Measurements from ENCODE around the gene GRIA3. TPM values are rescaled to one million over a fixed set of nuclear protein-coding genes. Genes with fewer than 3 reads are reported as not detected.

Gene GRIA3
- total and polyA plus RNA-seq, 5 donors from 2014 or later, result not detected

DNA sequence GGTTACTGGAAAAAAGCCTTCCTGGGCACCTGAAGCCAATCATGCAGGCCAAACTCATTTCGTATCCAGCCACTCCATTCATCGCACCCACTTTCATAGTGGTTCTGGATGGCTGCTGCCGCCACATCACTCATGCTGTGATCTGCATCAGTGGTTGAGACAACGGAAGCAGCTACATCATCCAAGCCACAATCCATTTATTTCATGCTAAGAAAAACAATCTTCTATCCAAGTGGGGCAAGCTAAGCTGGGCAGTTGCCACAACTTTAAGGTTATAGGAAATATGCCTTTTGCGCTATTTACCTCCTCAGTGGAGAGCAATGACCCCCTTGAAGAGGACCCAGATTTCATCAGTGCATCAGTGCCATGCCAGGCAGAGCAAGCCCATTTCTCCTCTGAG is 124.6 kb downstream of the GRIA3 start:
- no peak overlapping the region for H3K4me3 Mint-ChIP-seq
- Histone ChIP-seq H3K27me3 (ENCODE audit: control insufficient read depth, insufficient read depth, low read length) (no peaks in the 10 kb centered on the region), H3K27ac (ENCODE audit: insufficient read depth, low read length, poor library complexity, severe bottlenecking) (no peak overlapping the region), H3K36me3 (ENCODE audit: control insufficient read depth, insufficient read depth, low read length) (no peaks in the 10 kb centered on the region), H3K4me1 (ENCODE audit: control insufficient read depth, insufficient read depth, low read length, poor library complexity, severe bottlenecking) (no peaks in the 10 kb centered on the region), H3K4me3 (ENCODE audit: low read depth, low read length) (no peak overlapping the region), H3K9me3 (ENCODE audit: control insufficient read depth in 2 of 2, low read length in 2 of 2) (no peaks in the 10 kb centered on the region)
- no peak for ATAC-seq (ENCODE audit: low read depth in 2 of 2)
- H3K27ac Mint-ChIP-seq, result no peak overlapping the region
- no peaks in the 10 kb centered on the region for H3K4me1 Mint-ChIP-seq
- no peaks in the 10 kb centered on the region for H3K36me3 Mint-ChIP-seq
- no peaks in the 10 kb centered on the region for H3K27me3 Mint-ChIP-seq
- DNase-seq, result no peak
- H3K9me3 Mint-ChIP-seq, result peaks cover 0 to 7% (median 0%) of the 10 kb centered on the region in 7 donors

DNA sequence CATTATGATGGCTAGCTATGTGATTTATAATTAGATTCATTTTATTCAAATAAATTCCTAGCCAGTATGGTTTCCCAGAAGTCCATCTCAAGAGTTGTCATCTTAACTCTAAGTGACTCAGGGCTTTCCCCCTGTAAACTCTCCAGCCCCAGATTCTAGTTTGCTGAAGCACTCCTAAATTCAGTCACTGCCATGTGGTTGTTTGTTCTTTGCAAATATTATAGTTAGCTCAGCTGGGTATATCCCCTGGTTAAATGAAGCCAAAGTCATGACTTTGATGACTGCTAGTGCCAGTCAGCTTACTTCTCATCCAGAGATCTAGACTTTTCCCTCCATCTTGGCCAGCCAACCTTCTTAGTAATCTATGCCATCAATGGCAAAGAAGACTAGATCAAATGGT is 126.0 kb downstream of the GRIA3 start:
- H3K4me3 Mint-ChIP-seq, result no peak overlapping the region
- no peak overlapping the region for H3K4me3 ChIP-seq (ENCODE audit: low read depth, low read length)
- no peak for ATAC-seq (ENCODE audit: low read depth in 2 of 2)
- no peak overlapping the region for H3K27ac ChIP-seq (ENCODE audit: insufficient read depth, low read length, poor library complexity, severe bottlenecking)
- no peak for DNase-seq
- H3K9me3 ChIP-seq (ENCODE audit: control insufficient read depth in 2 of 2, low read length in 2 of 2), result no peaks in the 10 kb centered on the region
- no peaks in the 10 kb centered on the region for H3K4me1 Mint-ChIP-seq
- H3K36me3 ChIP-seq (ENCODE audit: control insufficient read depth, insufficient read depth, low read length), result no peaks in the 10 kb centered on the region
- peaks cover 0 to 8% (median 0%) of the 10 kb centered on the region in 7 donors for H3K9me3 Mint-ChIP-seq
- H3K27me3 Mint-ChIP-seq, result no peaks in the 10 kb centered on the region
- H3K4me1 ChIP-seq (ENCODE audit: control insufficient read depth, insufficient read depth, low read length, poor library complexity, severe bottlenecking), result no peaks in the 10 kb centered on the region
- H3K27me3 ChIP-seq (ENCODE audit: control insufficient read depth, insufficient read depth, low read length), result no peaks in the 10 kb centered on the region
- no peaks in the 10 kb centered on the region for H3K36me3 Mint-ChIP-seq
- no peak overlapping the region for H3K27ac Mint-ChIP-seq

DNA sequence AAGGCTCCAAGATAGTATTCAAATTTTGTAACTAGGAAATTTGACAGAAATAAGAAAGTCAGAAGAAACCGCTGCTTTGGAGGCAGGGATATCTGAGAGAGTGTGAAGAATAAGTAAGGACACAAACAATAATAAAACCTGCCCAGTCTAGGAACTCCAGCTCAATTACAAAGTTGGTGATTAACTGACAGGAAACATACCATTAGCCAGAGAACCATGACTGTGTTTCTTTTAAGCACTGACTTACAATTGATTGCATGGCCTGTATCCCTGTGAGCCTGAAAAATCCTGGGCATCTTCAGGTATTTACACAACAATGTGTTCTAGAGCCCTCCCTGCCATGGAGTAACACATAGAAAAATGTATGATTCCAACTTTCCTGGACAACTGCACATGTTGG is 127.4 kb downstream of the GRIA3 start:
- no peak for DNase-seq
- Mint-ChIP-seq H3K36me3 (no peaks in the 10 kb centered on the region), H3K4me1 (no peaks in the 10 kb centered on the region), H3K4me3 (no peak overlapping the region), H3K27ac (no peak overlapping the region), H3K9me3 (peaks cover 0 to 4% (median 0%) of the 10 kb centered on the region in 7 donors), H3K27me3 (no peaks in the 10 kb centered on the region)
- Histone ChIP-seq H3K27ac (ENCODE audit: insufficient read depth, low read length, poor library complexity, severe bottlenecking) (no peak overlapping the region), H3K4me3 (ENCODE audit: low read depth, low read length) (no peak overlapping the region), H3K27me3 (ENCODE audit: control insufficient read depth, insufficient read depth, low read length) (no peaks in the 10 kb centered on the region), H3K36me3 (ENCODE audit: control insufficient read depth, insufficient read depth, low read length) (no peaks in the 10 kb centered on the region), H3K4me1 (ENCODE audit: control insufficient read depth, insufficient read depth, low read length, poor library complexity, severe bottlenecking) (no peaks in the 10 kb centered on the region), H3K9me3 (ENCODE audit: control insufficient read depth in 2 of 2, low read length in 2 of 2) (no peaks in the 10 kb centered on the region)
- ATAC-seq (ENCODE audit: low read depth in 2 of 2), result no peak

DNA sequence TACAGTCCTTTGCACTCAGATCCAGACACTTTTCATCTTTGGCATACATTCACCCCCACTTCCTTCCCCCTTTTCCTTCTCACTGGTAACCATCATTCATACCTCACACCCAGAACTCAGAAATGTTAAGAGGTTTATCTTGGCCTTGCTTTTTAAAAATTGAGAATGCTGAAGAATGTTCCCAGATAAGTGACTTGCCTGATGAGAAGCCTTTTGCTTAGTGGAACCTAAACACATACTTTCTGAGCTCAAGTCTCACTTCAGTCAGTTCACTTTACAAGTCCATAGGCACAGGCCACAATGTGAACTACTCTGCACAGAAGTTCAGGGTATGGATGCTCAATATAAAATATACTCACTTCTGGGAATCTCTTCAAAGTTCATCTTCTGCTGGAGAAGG is 129.4 kb downstream of the GRIA3 start:
- no peaks in the 10 kb centered on the region for H3K9me3 ChIP-seq (ENCODE audit: control insufficient read depth in 2 of 2, low read length in 2 of 2)
- H3K4me3 ChIP-seq (ENCODE audit: low read depth, low read length), result no peak overlapping the region
- H3K27ac ChIP-seq (ENCODE audit: insufficient read depth, low read length, poor library complexity, severe bottlenecking), result no peak overlapping the region
- Mint-ChIP-seq H3K36me3 (no peaks in the 10 kb centered on the region), H3K9me3 (peaks cover 0 to 4% (median 0%) of the 10 kb centered on the region in 7 donors), H3K4me1 (no peaks in the 10 kb centered on the region), H3K4me3 (no peak overlapping the region), H3K27ac (no peak overlapping the region), H3K27me3 (no peaks in the 10 kb centered on the region)
- no peak for DNase-seq
- H3K27me3 ChIP-seq (ENCODE audit: control insufficient read depth, insufficient read depth, low read length), result no peaks in the 10 kb centered on the region
- no peak for ATAC-seq (ENCODE audit: low read depth in 2 of 2)
- H3K4me1 ChIP-seq (ENCODE audit: control insufficient read depth, insufficient read depth, low read length, poor library complexity, severe bottlenecking), result no peaks in the 10 kb centered on the region
- no peaks in the 10 kb centered on the region for H3K36me3 ChIP-seq (ENCODE audit: control insufficient read depth, insufficient read depth, low read length)

DNA sequence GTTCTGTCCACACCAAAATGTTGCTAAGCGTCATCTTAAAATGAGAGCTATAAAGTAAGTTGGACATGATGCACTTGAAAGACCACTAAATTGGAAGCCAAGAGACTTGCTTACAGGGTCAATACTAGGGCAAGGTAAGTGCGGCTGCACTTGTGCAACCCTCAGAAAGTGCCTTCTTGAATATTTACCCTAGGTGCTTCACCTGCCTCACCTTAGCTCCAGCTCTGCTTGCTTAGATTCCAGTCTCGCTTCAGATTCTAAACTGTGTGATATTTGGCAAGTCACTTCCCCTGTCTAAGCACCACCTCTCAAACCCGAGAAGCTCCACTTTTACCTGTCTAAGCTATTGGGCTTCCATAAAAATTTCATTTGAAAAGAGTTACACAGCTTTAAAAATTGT is 136.5 kb downstream of the GRIA3 start:
- no peak overlapping the region for H3K27ac Mint-ChIP-seq
- DNase-seq (no peak), ATAC-seq (ENCODE audit: low read depth in 2 of 2) (no peak)
- Histone ChIP-seq H3K4me1 (ENCODE audit: control insufficient read depth, insufficient read depth, low read length, poor library complexity, severe bottlenecking) (no peaks in the 10 kb centered on the region), H3K27ac (ENCODE audit: insufficient read depth, low read length, poor library complexity, severe bottlenecking) (no peak overlapping the region), H3K4me3 (ENCODE audit: low read depth, low read length) (no peak overlapping the region), H3K9me3 (ENCODE audit: control insufficient read depth in 2 of 2, low read length in 2 of 2) (no peaks in the 10 kb centered on the region), H3K27me3 (ENCODE audit: control insufficient read depth, insufficient read depth, low read length) (no peaks in the 10 kb centered on the region), H3K36me3 (ENCODE audit: control insufficient read depth, insufficient read depth, low read length) (no peaks in the 10 kb centered on the region)
- no peaks in the 10 kb centered on the region for H3K4me1 Mint-ChIP-seq
- no peak overlapping the region for H3K4me3 Mint-ChIP-seq
- no peaks in the 10 kb centered on the region for H3K27me3 Mint-ChIP-seq
- H3K9me3 Mint-ChIP-seq, result peaks cover 0 to 2% (median 0%) of the 10 kb centered on the region in 7 donors
- no peaks in the 10 kb centered on the region for H3K36me3 Mint-ChIP-seq

DNA sequence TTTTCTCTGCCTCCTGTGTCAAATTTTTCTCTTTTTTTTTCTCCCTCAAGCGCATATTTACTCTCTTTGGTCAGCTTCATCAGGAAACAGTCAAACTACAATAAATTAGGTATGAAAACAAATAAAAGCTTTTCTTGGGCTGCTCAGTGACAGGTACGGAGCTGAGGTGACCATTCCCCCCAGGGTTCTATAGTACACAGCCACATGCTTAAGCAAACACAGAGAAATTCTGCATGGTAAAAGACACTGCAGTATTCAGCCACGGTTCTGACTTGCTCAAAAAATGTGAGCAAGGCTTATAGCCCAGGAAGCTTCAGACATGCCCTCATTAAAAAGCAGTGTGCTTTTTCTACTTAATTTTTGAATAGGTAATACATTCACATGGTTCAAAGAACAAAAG is 138.5 kb downstream of the GRIA3 start:
- Histone ChIP-seq H3K27me3 (ENCODE audit: control insufficient read depth, insufficient read depth, low read length) (no peaks in the 10 kb centered on the region), H3K4me1 (ENCODE audit: control insufficient read depth, insufficient read depth, low read length, poor library complexity, severe bottlenecking) (no peaks in the 10 kb centered on the region), H3K27ac (ENCODE audit: insufficient read depth, low read length, poor library complexity, severe bottlenecking) (no peak overlapping the region), H3K36me3 (ENCODE audit: control insufficient read depth, insufficient read depth, low read length) (no peaks in the 10 kb centered on the region), H3K9me3 (ENCODE audit: control insufficient read depth in 2 of 2, low read length in 2 of 2) (no peaks in the 10 kb centered on the region), H3K4me3 (ENCODE audit: low read depth, low read length) (no peak overlapping the region)
- DNase-seq, result no peak
- Mint-ChIP-seq H3K36me3 (no peaks in the 10 kb centered on the region), H3K4me1 (no peaks in the 10 kb centered on the region), H3K27me3 (peaks cover 4% of the 10 kb centered on the region), H3K9me3 (peaks cover 0 to 2% (median 0%) of the 10 kb centered on the region in 7 donors), H3K4me3 (no peak overlapping the region), H3K27ac (no peak overlapping the region)
- no peak for ATAC-seq (ENCODE audit: low read depth in 2 of 2)

DNA sequence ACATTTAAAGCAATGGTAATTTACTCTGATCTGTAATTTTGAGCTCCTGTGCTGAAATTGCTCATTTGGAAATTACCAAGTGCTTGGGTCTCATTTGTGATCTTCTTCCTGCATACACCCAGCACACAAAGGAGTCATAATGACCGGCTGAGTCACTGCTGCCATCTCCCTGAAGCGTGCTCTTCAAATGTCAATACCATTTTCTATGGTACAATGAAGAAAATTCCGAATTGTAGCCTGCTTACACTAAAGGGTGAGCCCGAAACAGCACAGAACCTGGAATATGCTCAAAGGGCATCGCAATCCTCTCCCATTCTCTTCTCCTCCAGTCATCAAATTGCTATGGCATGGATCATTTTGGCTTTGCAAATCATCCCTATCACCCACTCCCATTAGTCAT is 140.5 kb downstream of the GRIA3 start:
- no peaks in the 10 kb centered on the region for H3K36me3 ChIP-seq (ENCODE audit: control insufficient read depth, insufficient read depth, low read length)
- H3K4me3 ChIP-seq (ENCODE audit: low read depth, low read length), result no peak overlapping the region
- H3K27ac ChIP-seq (ENCODE audit: insufficient read depth, low read length, poor library complexity, severe bottlenecking), result no peak overlapping the region
- no peak overlapping the region for H3K4me3 Mint-ChIP-seq
- H3K4me1 Mint-ChIP-seq, result no peaks in the 10 kb centered on the region
- no peaks in the 10 kb centered on the region for H3K36me3 Mint-ChIP-seq
- no peaks in the 10 kb centered on the region for H3K27me3 ChIP-seq (ENCODE audit: control insufficient read depth, insufficient read depth, low read length)
- H3K27ac Mint-ChIP-seq, result no peak overlapping the region
- ATAC-seq (ENCODE audit: low read depth in 2 of 2) (no peak), DNase-seq (no peak)
- no peaks in the 10 kb centered on the region for H3K9me3 ChIP-seq (ENCODE audit: control insufficient read depth in 2 of 2, low read length in 2 of 2)
- H3K27me3 Mint-ChIP-seq, result peaks cover 4% of the 10 kb centered on the region
- H3K9me3 Mint-ChIP-seq, result peaks cover 0 to 2% (median 0%) of the 10 kb centered on the region in 7 donors
- no peaks in the 10 kb centered on the region for H3K4me1 ChIP-seq (ENCODE audit: control insufficient read depth, insufficient read depth, low read length, poor library complexity, severe bottlenecking)

DNA sequence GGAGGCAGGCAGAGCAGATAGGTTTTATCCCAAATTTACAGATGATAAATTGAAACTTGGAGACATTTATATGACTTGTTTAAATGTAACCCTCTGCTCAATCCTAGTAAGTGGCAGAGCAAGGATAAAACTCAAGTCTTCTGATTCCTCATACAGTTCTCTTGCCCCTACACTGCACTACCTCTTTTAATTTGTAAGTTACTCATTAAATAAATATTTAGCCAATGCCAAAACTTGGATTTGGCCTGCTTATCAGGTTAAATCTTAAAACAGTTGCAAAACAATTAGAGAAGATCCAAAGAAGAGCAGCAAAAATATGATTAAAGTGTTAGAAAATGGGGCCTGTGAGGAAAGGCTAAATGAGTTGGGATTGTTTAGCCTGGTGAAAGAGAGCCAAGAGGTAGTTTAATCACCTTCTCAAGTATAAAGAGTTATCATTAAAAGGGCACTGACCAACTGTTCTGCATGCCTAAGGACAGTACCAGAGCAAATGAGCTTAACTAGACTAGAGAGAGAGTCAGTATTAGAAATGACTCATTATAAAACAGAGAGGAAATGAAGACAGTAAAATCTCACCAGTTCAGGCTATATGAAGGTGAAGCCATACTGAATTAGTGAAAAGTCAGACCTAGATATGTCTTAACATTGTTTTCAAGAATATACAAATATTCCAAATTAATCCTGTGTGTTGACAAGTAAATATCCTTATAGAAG is 146.3 kb downstream of the GRIA3 start:
- Histone ChIP-seq H3K27me3 (ENCODE audit: control insufficient read depth, insufficient read depth, low read length) (no peaks in the 10 kb centered on the region), H3K4me1 (ENCODE audit: control insufficient read depth, insufficient read depth, low read length, poor library complexity, severe bottlenecking) (no peaks in the 10 kb centered on the region), H3K36me3 (ENCODE audit: control insufficient read depth, insufficient read depth, low read length) (no peaks in the 10 kb centered on the region), H3K9me3 (ENCODE audit: control insufficient read depth in 2 of 2, low read length in 2 of 2) (no peaks in the 10 kb centered on the region), H3K4me3 (ENCODE audit: low read depth, low read length) (no peak overlapping the region), H3K27ac (ENCODE audit: insufficient read depth, low read length, poor library complexity, severe bottlenecking) (no peak overlapping the region)
- Mint-ChIP-seq H3K4me1 (no peaks in the 10 kb centered on the region), H3K9me3 (peaks cover 0 to 1% (median 0%) of the 10 kb centered on the region in 7 donors), H3K4me3 (no peak overlapping the region), H3K36me3 (no peaks in the 10 kb centered on the region), H3K27me3 (peaks cover 4% of the 10 kb centered on the region), H3K27ac (no peak overlapping the region)
- DNase-seq (no peak), ATAC-seq (ENCODE audit: low read depth in 2 of 2) (no peak)

Data from CD4-positive, CD25-positive, alpha-beta regulatory T cell (primary cell).